Measurements from ENCODE around the gene IL17RC. TPM values are rescaled to one million over a fixed set of nuclear protein-coding genes. Genes with fewer than 3 reads are reported as not detected.

Gene IL17RC
- total RNA-seq, 4 donors from 2014 or later: 9.7 to 63.7 (median 33.9) TPM

DNA sequence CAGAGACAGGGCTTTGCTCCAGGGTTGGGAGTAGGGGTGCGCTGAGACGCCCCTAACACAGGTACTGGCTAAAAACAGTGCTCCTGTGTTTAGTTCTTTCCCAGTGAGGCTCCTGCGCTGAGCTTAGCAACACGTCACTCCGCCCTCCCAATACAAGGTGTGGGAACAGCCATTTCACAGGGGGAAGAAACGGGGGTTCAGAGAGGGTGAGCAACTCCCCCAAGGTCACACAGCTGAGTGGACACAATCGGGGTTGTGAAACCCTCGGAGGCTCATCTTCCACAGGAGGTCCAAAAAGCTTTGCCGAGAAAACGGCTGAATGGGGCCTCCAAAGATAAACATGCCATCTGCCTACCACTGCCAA lies 34.7 kb downstream of the IL17RC start:
- Histone ChIP-seq H3K4me1 (peaks cover 0 to 12% of the 10 kb centered on the region in 2 donors), H3K9me3 (no peaks in the 10 kb centered on the region), H3K27ac (no peak overlapping the region), H3K4me3 (peak overlapping the region in 1 of 2 donors; percentile 52), H3K27me3 (no peaks in the 10 kb centered on the region), H3K36me3 (no peaks in the 10 kb centered on the region)
- no peak for DNase-seq
- TF ChIP-seq POLR2A (IDR thresholded peaks at IDR 0.05): no peak
- TF ChIP-seq, protein P1, sequence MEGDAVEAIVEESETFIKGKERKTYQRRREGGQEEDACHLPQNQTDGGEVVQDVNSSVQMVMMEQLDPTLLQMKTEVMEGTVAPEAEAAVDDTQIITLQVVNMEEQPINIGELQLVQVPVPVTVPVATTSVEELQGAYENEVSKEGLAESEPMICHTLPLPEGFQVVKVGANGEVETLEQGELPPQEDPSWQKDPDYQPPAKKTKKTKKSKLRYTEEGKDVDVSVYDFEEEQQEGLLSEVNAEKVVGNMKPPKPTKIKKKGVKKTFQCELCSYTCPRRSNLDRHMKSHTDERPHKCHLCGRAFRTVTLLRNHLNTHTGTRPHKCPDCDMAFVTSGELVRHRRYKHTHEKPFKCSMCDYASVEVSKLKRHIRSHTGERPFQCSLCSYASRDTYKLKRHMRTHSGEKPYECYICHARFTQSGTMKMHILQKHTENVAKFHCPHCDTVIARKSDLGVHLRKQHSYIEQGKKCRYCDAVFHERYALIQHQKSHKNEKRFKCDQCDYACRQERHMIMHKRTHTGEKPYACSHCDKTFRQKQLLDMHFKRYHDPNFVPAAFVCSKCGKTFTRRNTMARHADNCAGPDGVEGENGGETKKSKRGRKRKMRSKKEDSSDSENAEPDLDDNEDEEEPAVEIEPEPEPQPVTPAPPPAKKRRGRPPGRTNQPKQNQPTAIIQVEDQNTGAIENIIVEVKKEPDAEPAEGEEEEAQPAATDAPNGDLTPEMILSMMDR (IDR thresholded peaks at IDR 0.05): no peak
- intact Hi-C loops (cut with DNase I; ENCODE audit: low total_unique reads): no loop called here

DNA sequence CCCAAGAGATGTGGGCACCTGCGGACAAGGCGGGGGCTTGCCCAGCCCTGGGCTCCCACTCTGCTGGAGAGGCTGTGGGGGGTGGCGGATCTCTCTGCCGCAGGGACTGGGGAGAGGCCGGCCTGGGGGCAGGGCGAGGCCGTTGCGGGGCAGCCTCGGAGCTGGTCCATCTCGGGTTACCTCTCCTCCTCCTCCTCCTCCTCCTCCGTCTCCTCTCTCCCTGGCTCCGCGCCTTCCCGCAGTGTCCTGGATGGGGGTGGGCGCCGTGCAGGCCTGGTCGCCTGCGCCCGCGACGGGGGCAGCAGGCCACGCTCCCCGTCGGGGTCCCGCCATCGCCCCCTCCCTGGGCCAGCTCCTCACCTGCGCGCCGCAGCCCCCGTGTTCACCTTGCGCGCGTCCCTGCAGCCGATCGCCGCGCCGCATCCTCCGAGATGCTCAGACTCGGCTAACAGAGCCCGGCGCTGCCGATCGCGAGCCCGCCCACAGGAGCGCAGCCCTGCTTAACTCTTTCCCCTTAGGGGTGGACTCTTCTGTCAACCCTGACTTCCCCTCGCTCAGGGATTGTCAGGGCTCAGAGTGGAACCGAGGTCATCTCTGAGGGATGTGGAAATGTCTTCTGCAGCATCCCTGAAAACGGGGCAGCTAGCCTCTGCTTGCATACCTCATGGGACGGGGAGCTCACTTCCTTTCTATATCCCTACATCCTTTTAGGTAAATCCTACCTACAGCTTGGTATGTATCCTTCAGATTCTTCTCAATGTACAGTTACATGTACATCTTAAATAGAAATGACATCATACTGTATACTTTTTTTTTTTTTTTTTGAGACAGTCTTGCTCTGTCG lies 35.3 kb downstream of the IL17RC start, which contains the start of gene PRRT3:
Gene PRRT3 (minus strand): TSS at position 447 of the 844 bp plus-strand sequence. CDS start 2,293 bp downstream, outside the sequence.
- intact Hi-C loops (cut with DNase I; ENCODE audit: low total_unique reads): no loop called here
- H3K4me1 ChIP-seq: peaks cover 0 to 12% of the 10 kb centered on the region in 2 donors
- peak in 1 of 2 donors; percentile 24 for DNase-seq
- H3K27ac ChIP-seq: no peak within 1 kb of the TSS
- no peaks in the 10 kb centered on the region for H3K9me3 ChIP-seq
- no peak for TF ChIP-seq POLR2A (IDR thresholded peaks at IDR 0.05)
- TF ChIP-seq, protein P1 (IDR thresholded peaks at IDR 0.05): no peak
- peak within 1 kb of the TSS in 1 of 2 donors; percentile 52 for H3K4me3 ChIP-seq
- H3K36me3 ChIP-seq: no peaks in the 10 kb centered on the region
- no peaks in the 10 kb centered on the region for H3K27me3 ChIP-seq

DNA sequence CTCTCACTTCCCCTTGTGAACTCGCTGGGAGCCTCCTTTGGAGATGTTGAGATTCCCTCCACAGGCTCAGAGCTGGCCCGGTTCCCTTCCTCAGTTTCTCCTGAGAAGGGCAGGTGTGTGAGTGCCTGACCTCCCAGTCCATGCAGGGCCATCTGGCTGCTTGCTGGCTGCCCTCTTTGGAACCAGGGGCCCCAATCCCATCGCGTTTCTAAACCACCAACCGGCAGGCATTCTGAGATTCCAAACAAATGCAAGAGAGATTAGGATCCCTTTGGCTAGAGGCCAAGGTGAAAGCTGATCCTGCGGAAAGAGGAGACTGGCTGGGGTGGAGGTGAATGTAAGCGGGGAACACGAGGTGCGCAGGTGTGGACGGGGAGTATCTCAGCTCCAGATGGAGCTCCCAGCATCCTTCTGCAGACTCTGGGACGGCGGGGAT lies 38.2 kb downstream of the IL17RC start:
- intact Hi-C loops (cut with DNase I; ENCODE audit: low total_unique reads): loop anchor here (5.0 kb wide), 1 partner anchor 62 kb away; no protein-coding TSS in a partner anchor
- no peak for DNase-seq
- no peak for TF ChIP-seq POLR2A (IDR thresholded peaks at IDR 0.05)
- TF ChIP-seq, protein P1 (IDR thresholded peaks at IDR 0.05): no peak
- Histone ChIP-seq H3K27ac (no peak overlapping the region), H3K36me3 (no peaks in the 10 kb centered on the region), H3K4me3 (no peak overlapping the region), H3K27me3 (no peaks in the 10 kb centered on the region), H3K4me1 (peaks cover 0 to 4% of the 10 kb centered on the region in 2 donors), H3K9me3 (no peaks in the 10 kb centered on the region)

- no peak for TF ChIP-seq POLR2A (IDR thresholded peaks at IDR 0.05)
- TF ChIP-seq, protein P1 (IDR thresholded peaks at IDR 0.05): no peak
- no peak for DNase-seq
- Histone ChIP-seq H3K4me3 (no peak overlapping the region), H3K36me3 (no peaks in the 10 kb centered on the region), H3K27ac (no peak overlapping the region), H3K9me3 (no peaks in the 10 kb centered on the region), H3K27me3 (no peaks in the 10 kb centered on the region), H3K4me1 (peaks cover 0 to 4% of the 10 kb centered on the region in 2 donors)
- intact Hi-C loops (cut with DNase I; ENCODE audit: low total_unique reads): loop anchor here (5.0 kb wide), 1 partner anchor 62 kb away; no protein-coding TSS in a partner anchor
Measured at GRCh38 chr3:9955611-9956352, 38.9 kb downstream of the IL17RC start.
